OCI-LY3 (cell line): Measurements from ENCODE around the gene OR52E8.

Experiments
- H2AFZ ChIP-seq: fragments of 200-600, 300-600 bp; shearing (Covaris generic); 2 replicates; pipeline ENCODE4 v1.6.0; 2014; ENCODE audit warnings: antibody characterized with exemption, low read depth, low read length
- H3K27ac ChIP-seq: fragments of 200-600, 300-600 bp; sonication (generic); 2 replicates; pipeline ENCODE4 v1.5.1; 2014; ENCODE audit warnings: mild to moderate bottlenecking, low read length, moderate library complexity, mixed read lengths
- H3K27me3 ChIP-seq: fragments of 200-600, 300-600 bp; sonication (generic); 2 replicates; pipeline ENCODE4 v1.6.1; 2014; ENCODE audit warnings: low read depth, low read length, mixed read lengths
- H3K36me3 ChIP-seq: fragments of 200-600, 300-600 bp; sonication (generic); replicated peaks from 2 replicates; pipeline ENCODE3; 2014; ENCODE audit warnings: low read depth, low read length, mixed read lengths
- H3K4me1 ChIP-seq: fragments of 300-600, 200-600 bp; sonication (generic); 2 replicates; pipeline ENCODE4 v1.6.1; 2014; ENCODE audit warnings: low read length, mixed read lengths
- H3K4me2 ChIP-seq: fragments of 200-600, 300-600 bp; sonication (generic); 2 replicates; pipeline ENCODE4 v1.6.1; 2014; ENCODE audit warnings: low read length, mixed read lengths
- H3K4me3 ChIP-seq: fragments of 300-600, 200-600 bp; sonication (generic); 2 replicates; pipeline ENCODE4 v1.5.1; 2014; ENCODE audit warnings: antibody characterized with exemption, mild to moderate bottlenecking, low read length, moderate library complexity
- H3K79me2 ChIP-seq: fragments of 300-600, 200-600 bp; shearing (Covaris generic); 2 replicates; pipeline ENCODE4 v1.6.1; 2014; ENCODE audit warnings: mild to moderate bottlenecking, low read length, mixed read lengths
- H3K9ac ChIP-seq: fragments of 300-600, 200-600 bp; shearing (Covaris generic); 2 replicates; pipeline ENCODE4 v1.6.0; 2014; ENCODE audit warnings: mild to moderate bottlenecking, low read length, moderate library complexity
- H3K9me3 ChIP-seq: fragments of 200-600, 300-600 bp; shearing (Covaris generic); 2 replicates; pipeline ENCODE4 v1.6.1; 2014; ENCODE audit warnings: low read length, mixed read lengths; ENCODE audit not compliant: insufficient read depth
- H4K20me1 ChIP-seq: fragments of 200-600, 300-600 bp; sonication (generic); 2 replicates; pipeline ENCODE4 v1.6.1; 2016; ENCODE audit warnings: low read length, mixed read lengths; ENCODE audit not compliant: insufficient read depth
- EZH2phosphoT487 ChIP-seq: fragments of 200-600 bp; shearing (Covaris generic); IDR thresholded peaks from 2 replicates; pipeline ENCODE4 v1.6.1; 2018; ENCODE audit warnings: antibody characterized with exemption, mixed run types, low read depth
- TF ChIP-seq, protein P1 (sequence below): fragments of 200-600, 300-600 bp; sonication (generic); IDR thresholded peaks from 2 replicates; pipeline ENCODE4 v1.5.1; 2014; ENCODE audit warnings: antibody characterized with exemption, low read length, low read depth

The OR52E8 gene

DNA sequence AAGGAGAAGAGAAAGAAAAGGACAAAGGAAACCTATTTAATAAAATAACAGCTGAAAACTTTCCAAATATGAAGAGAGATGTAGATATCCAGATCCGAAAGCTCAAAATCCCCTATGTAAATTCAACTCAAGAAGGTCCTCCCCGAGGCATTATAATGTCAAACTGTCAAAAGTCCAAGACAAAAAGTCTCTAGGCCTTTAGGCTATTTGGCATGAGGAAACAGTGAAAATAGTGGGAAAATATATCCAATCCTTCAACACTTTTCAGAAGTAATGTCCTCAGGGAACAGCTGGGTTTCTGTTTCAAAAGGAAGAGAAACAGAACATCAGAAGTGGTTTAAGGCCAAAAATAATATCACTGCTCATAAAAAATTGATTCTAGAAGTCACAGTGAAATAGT lies 21.1 kb upstream of the OR52E8 start:
- no peak overlapping the region for H3K9ac ChIP-seq
- H3K9me3 ChIP-seq = no peaks in the 10 kb centered on the region
- no peaks in the 10 kb centered on the region for H3K79me2 ChIP-seq
- no peak overlapping the region for H3K4me2 ChIP-seq
- H3K36me3 ChIP-seq = no peaks in the 10 kb centered on the region
- no peak overlapping the region for H3K4me3 ChIP-seq
- H3K27me3 ChIP-seq = peaks cover 3% of the 10 kb centered on the region; the same call in 1 of the 2 replicates
- H3K27ac ChIP-seq = no peak overlapping the region
- TF ChIP-seq, protein P1, sequence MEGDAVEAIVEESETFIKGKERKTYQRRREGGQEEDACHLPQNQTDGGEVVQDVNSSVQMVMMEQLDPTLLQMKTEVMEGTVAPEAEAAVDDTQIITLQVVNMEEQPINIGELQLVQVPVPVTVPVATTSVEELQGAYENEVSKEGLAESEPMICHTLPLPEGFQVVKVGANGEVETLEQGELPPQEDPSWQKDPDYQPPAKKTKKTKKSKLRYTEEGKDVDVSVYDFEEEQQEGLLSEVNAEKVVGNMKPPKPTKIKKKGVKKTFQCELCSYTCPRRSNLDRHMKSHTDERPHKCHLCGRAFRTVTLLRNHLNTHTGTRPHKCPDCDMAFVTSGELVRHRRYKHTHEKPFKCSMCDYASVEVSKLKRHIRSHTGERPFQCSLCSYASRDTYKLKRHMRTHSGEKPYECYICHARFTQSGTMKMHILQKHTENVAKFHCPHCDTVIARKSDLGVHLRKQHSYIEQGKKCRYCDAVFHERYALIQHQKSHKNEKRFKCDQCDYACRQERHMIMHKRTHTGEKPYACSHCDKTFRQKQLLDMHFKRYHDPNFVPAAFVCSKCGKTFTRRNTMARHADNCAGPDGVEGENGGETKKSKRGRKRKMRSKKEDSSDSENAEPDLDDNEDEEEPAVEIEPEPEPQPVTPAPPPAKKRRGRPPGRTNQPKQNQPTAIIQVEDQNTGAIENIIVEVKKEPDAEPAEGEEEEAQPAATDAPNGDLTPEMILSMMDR = no peak
- no peak for TF ChIP-seq EZH2phosphoT487
- H3K4me1 ChIP-seq = no peaks in the 10 kb centered on the region
- no peak overlapping the region for H2AFZ ChIP-seq
- no peaks in the 10 kb centered on the region for H4K20me1 ChIP-seq

DNA sequence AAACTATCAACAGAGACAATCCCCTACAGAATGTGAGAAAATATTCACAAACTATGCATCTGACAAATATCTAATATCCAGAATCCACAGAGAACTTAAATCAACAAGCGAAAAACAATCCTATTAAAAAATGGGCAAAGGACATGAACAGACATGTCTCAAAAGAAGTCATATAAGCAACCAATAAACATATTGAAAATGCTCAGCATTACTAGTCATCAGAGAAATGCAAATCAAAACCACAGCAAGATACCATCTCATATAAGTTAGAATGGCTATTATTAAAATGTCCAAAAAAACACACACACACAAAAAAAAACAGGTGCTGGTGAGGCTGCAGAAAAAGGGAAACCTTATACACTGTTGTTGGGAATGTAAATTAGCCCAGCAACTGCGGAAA lies 8.3 kb upstream of the OR52E8 start:
- H3K27me3 ChIP-seq = no peaks in the 10 kb centered on the region
- no peak for TF ChIP-seq EZH2phosphoT487
- H3K4me3 ChIP-seq = no peak overlapping the region

DNA sequence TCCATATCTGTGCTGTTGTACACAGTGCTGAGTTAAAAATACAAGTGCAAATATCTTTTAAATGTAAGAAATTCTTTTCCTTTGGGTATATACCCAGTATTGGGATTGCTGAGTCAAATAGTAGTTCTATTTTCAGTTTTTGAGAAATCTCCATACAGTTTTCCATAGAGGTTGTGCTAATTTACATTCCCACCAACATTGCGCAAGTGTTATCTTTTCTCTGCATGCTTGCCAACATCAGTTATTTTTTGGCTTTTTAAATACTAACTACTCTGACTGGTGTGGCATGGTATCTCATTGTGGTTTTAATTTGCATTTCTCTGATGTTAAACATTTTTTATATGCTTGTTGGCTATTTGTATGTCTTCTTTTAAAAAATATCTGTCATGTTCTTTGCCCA lies 6.5 kb downstream of the OR52E8 start:
- Histone ChIP-seq H3K4me3 (no peak overlapping the region), H3K4me1 (no peaks in the 10 kb centered on the region), H3K79me2 (no peaks in the 10 kb centered on the region), H3K9ac (no peak overlapping the region), H3K36me3 (no peaks in the 10 kb centered on the region), H3K9me3 (no peaks in the 10 kb centered on the region), H2AFZ (no peak overlapping the region), H3K4me2 (no peak overlapping the region), H3K27me3 (no peaks in the 10 kb centered on the region; the same call in 1 of the 2 replicates), H3K27ac (no peak overlapping the region), H4K20me1 (no peaks in the 10 kb centered on the region)
- TF ChIP-seq, protein P1 = no peak
- TF ChIP-seq EZH2phosphoT487 = no peak

More for the DNA sequence above, 8.3 kb upstream of the OR52E8 start:
- H3K79me2 ChIP-seq = no peaks in the 10 kb centered on the region
- no peaks in the 10 kb centered on the region for H4K20me1 ChIP-seq
- H3K9me3 ChIP-seq = no peaks in the 10 kb centered on the region
- no peaks in the 10 kb centered on the region for H3K4me1 ChIP-seq
- no peaks in the 10 kb centered on the region for H3K36me3 ChIP-seq
- no peak overlapping the region for H3K9ac ChIP-seq
- H2AFZ ChIP-seq = no peak overlapping the region
- no peak overlapping the region for H3K27ac ChIP-seq
- no peak overlapping the region for H3K4me2 ChIP-seq

DNA sequence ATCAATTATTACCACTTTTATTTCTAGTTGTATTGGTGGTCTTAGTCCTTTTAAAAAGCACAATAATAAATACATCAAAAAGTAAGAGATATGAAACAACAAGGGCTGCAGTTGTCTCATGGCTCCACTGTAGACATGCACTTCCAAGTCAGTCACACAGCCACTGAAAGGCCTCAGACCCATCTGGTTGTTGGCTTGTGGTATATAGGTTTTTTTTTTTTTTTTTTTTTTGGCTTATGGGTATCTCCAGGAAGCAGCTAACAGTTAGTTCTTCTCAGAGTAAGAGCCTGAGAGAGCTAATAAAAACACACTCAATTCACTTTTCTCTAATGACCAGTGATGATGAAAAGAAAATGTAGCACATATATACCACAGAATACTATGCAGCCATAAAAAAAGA lies 9.8 kb downstream of the OR52E8 start:
- no peaks in the 10 kb centered on the region for H4K20me1 ChIP-seq
- no peaks in the 10 kb centered on the region for H3K9me3 ChIP-seq
- no peak for TF ChIP-seq EZH2phosphoT487
- TF ChIP-seq, protein P1 = no peak
- H3K4me3 ChIP-seq = no peak overlapping the region
- no peak overlapping the region for H2AFZ ChIP-seq
- H3K27ac ChIP-seq = no peak overlapping the region
- no peaks in the 10 kb centered on the region for H3K27me3 ChIP-seq
- H3K4me1 ChIP-seq = no peaks in the 10 kb centered on the region
- H3K36me3 ChIP-seq = no peaks in the 10 kb centered on the region
- H3K4me2 ChIP-seq = no peak overlapping the region
- no peaks in the 10 kb centered on the region for H3K79me2 ChIP-seq
- H3K9ac ChIP-seq = no peak overlapping the region

DNA sequence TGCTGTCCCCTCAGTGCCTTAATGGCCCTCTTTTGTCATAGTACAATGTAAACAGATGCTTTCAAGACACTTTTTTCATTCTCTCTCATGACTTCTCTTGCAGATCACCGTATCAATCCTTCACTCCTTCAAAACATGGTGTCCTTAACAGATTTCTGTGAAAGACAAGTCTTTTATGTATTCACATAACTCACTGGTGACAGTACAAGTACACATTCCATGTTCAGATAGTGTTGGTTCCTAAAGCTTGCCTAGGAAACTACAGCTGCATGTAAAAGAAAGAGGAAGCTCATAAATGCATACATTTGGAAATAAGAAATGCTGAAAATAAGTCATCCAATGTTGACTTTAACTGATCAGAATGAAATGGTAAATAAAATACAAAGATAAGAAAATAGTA lies 10.8 kb downstream of the OR52E8 start:
- Histone ChIP-seq H3K27me3 (no peaks in the 10 kb centered on the region), H3K79me2 (no peaks in the 10 kb centered on the region), H3K4me3 (no peak overlapping the region), H3K27ac (no peak overlapping the region), H3K4me1 (no peaks in the 10 kb centered on the region), H3K9me3 (no peaks in the 10 kb centered on the region), H3K36me3 (no peaks in the 10 kb centered on the region), H3K9ac (no peak overlapping the region), H4K20me1 (no peaks in the 10 kb centered on the region), H3K4me2 (no peak overlapping the region), H2AFZ (no peak overlapping the region)
- no peak for TF ChIP-seq EZH2phosphoT487
- TF ChIP-seq, protein P1 = no peak
